PC-9 (cell line): Measurements from ENCODE around the gene SRPK2. TPM values are rescaled to one million over a fixed set of nuclear protein-coding genes. Genes with fewer than 3 reads are reported as not detected.

Experiments used
- BruUV-seq: library from RNA; stranded (reverse); fragments of 400-500 nt; replicated peaks from 2 replicates; lab custom pipeline; 2021; lab: Mats Ljungman, UMichigan
- CTCF ChIA-PET: fragments of 300-600 bp; sonication (Branson Sonifier 250); formaldehyde crosslinking; loops from one replicate; lab custom pipeline; 2022; ENCODE audit warnings: antibody characterized with exemption; lab: Charles Lee
- POLR2A ChIA-PET: fragments of 300-600 bp; sonication (Branson Sonifier 250); formaldehyde crosslinking; loops from one replicate; lab custom pipeline; 2022; ENCODE audit warnings: antibody characterized with exemption; ENCODE audit not compliant: unreplicated experiment; lab: Charles Lee
- DNase-seq, 2 experiments: peaks; one replicate each; pipeline versions ENCODE4 v3.0.0 to v3.0.0-alpha.2; 2015 to 2022; ENCODE audit warnings: mixed read lengths in 1 of 2
- H2AFZ ChIP-seq: fragments of 200-600 bp; sonication (generic); 2 replicates; pipeline ENCODE4 v1.8.1; 2017; ENCODE audit warnings: antibody characterized with exemption
- H3F3A ChIP-seq: fragments of 200-600 bp; sonication (generic); 2 replicates; pipeline ENCODE4 v1.8.1; 2017; ENCODE audit warnings: antibody characterized with exemption, mild to moderate bottlenecking, low read depth; ENCODE audit not compliant: insufficient read depth
- H3K27ac ChIP-seq: fragments of 200-600 bp; sonication (generic); 2 replicates; pipeline ENCODE4 v1.6.1; 2016; ENCODE audit warnings: mixed run types
- H3K27me3 ChIP-seq: fragments of 200-600 bp; sonication (generic); 2 replicates; pipeline ENCODE4 v1.6.1; 2016; ENCODE audit warnings: low read depth, mixed run types; ENCODE audit not compliant: insufficient read depth
- H3K36me3 ChIP-seq: fragments of 200-600 bp; sonication (generic); 2 replicates; pipeline ENCODE4 v1.6.1; 2016; ENCODE audit warnings: low read depth, mixed run types
- H3K4me1 ChIP-seq: fragments of 200-600 bp; sonication (generic); replicated peaks from 2 replicates; pipeline ENCODE4 v1.6.1; 2016; ENCODE audit warnings: mixed run types; ENCODE audit not compliant: insufficient read depth
- H3K4me2 ChIP-seq: fragments of 200-600 bp; sonication (generic); 2 replicates; pipeline ENCODE4 v1.6.1; 2017; ENCODE audit warnings: mixed run types
- H3K4me3 ChIP-seq: fragments of 200-600 bp; sonication (generic); 2 replicates; pipeline ENCODE4 v1.6.1; 2016; ENCODE audit warnings: mixed run types
- H3K79me2 ChIP-seq: fragments of 200-600 bp; sonication (generic); 2 replicates; pipeline ENCODE4 v1.6.1; 2017; ENCODE audit warnings: low read depth, mixed run types
- H3K9me2 ChIP-seq: fragments of 200-600 bp; sonication (generic); 2 replicates; pipeline ENCODE4 v1.8.1; 2017; ENCODE audit warnings: mild to moderate bottlenecking; ENCODE audit not compliant: insufficient read depth
- H3K9me3 ChIP-seq: fragments of 200-600 bp; sonication (generic); 2 replicates; pipeline ENCODE4 v1.8.1; 2016; ENCODE audit warnings: low read depth; ENCODE audit not compliant: insufficient read depth
- H4K20me1 ChIP-seq: fragments of 200-600 bp; sonication (generic); 2 replicates; pipeline ENCODE4 v1.8.1; 2017; ENCODE audit not compliant: insufficient read depth
- EZH2 ChIP-seq: fragments of 200-600 bp; sonication (generic); IDR thresholded peaks from 2 replicates; pipeline ENCODE4 v1.8.0; 2017; ENCODE audit warnings: antibody characterized with exemption, low read depth
- intact Hi-C: fragments of 100-400 bp; cut with micrococcal nuclease; formaldehyde crosslinking; loops from one replicate; pipeline ENCODE4 v1.10.0; 2022; ENCODE audit not compliant: unreplicated experiment
- total RNA-seq: library from RNA; stranded (reverse); gene quantifications from 2 replicates; pipeline ENCODE4 v1.2.3, GENCODE V29; 2021
- TF ChIP-seq, protein P1 (sequence below): fragments of 200-600 bp; sonication (generic); conservative IDR thresholded peaks from 2 replicates; pipeline ENCODE4 v1.6.1; 2017; ENCODE audit warnings: mixed run types, antibody characterized with exemption, mild to moderate bottlenecking, moderate library complexity

SRPK2 gene
- total RNA-seq, 1 experiment from 2014 or later = 60.6 TPM

GRCh38 chr7:105298439-105298894 is 90.3 kb downstream of the SRPK2 start:
- Histone ChIP-seq H3F3A (0 out of 2 replicates have a peak, but pooled peaks cover 8% of the 10 kb centered on the region), H3K9me3 (no peaks in the 10 kb centered on the region), H3K27me3 (no peaks in the 10 kb centered on the region), H3K4me1 (no peaks in the 10 kb centered on the region), H3K36me3 (no peaks in the 10 kb centered on the region), H3K27ac (no peak overlapping the region), H3K9me2 (no peaks in the 10 kb centered on the region), H2AFZ (no peak overlapping the region), H4K20me1 (peaks cover 4% of the 10 kb centered on the region; the same call in 1 of the 2 replicates), H3K4me2 (no peak overlapping the region), H3K79me2 (0 out of 2 replicates have a peak, but pooled peaks cover 6% of the 10 kb centered on the region), H3K4me3 (no peak overlapping the region)
- BruUV-seq = no TSS peak
- CTCF ChIA-PET = no interaction called here
- no peak for TF ChIP-seq EZH2
- TF ChIP-seq, protein P1, sequence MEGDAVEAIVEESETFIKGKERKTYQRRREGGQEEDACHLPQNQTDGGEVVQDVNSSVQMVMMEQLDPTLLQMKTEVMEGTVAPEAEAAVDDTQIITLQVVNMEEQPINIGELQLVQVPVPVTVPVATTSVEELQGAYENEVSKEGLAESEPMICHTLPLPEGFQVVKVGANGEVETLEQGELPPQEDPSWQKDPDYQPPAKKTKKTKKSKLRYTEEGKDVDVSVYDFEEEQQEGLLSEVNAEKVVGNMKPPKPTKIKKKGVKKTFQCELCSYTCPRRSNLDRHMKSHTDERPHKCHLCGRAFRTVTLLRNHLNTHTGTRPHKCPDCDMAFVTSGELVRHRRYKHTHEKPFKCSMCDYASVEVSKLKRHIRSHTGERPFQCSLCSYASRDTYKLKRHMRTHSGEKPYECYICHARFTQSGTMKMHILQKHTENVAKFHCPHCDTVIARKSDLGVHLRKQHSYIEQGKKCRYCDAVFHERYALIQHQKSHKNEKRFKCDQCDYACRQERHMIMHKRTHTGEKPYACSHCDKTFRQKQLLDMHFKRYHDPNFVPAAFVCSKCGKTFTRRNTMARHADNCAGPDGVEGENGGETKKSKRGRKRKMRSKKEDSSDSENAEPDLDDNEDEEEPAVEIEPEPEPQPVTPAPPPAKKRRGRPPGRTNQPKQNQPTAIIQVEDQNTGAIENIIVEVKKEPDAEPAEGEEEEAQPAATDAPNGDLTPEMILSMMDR = no peak
- no peak for DNase-seq
- POLR2A ChIA-PET = no interaction called here
- intact Hi-C loops = no loop called here

- Histone ChIP-seq H3F3A (0 out of 2 replicates have a peak, but pooled peaks cover 8% of the 10 kb centered on the region), H3K4me2 (no peak overlapping the region), H3K4me1 (no peaks in the 10 kb centered on the region), H3K4me3 (no peak overlapping the region), H4K20me1 (peaks cover 4% of the 10 kb centered on the region; the same call in 1 of the 2 replicates), H3K36me3 (no peaks in the 10 kb centered on the region), H3K27ac (no peak overlapping the region), H3K27me3 (no peaks in the 10 kb centered on the region), H3K79me2 (0 out of 2 replicates have a peak, but pooled peaks cover 6% of the 10 kb centered on the region), H3K9me3 (no peaks in the 10 kb centered on the region), H2AFZ (no peak overlapping the region), H3K9me2 (no peaks in the 10 kb centered on the region)
- no TSS peak for BruUV-seq
- POLR2A ChIA-PET = no interaction called here
- CTCF ChIA-PET = interaction anchor here (0.5 kb wide), 1 partner anchor 141 kb away, joined by 6 read pairs; no protein-coding TSS in a partner anchor
- TF ChIP-seq, protein P1 = no peak
- no peak for TF ChIP-seq EZH2
- intact Hi-C loops = no loop called here
- no peak for DNase-seq
Observed at GRCh38 chr7:105297985-105298384, 90.7 kb downstream of the SRPK2 start.

- no peak overlapping the region for H3K4me3 ChIP-seq
- H3F3A ChIP-seq = 0 out of 2 replicates have a peak, but pooled peaks cover 8% of the 10 kb centered on the region
- H3K27me3 ChIP-seq = no peaks in the 10 kb centered on the region
- peaks cover 4% of the 10 kb centered on the region; the same call in 1 of the 2 replicates for H4K20me1 ChIP-seq
- H3K27ac ChIP-seq = no peak overlapping the region
- DNase-seq = no peak
- no peaks in the 10 kb centered on the region for H3K9me2 ChIP-seq
- TF ChIP-seq EZH2 = no peak
- TF ChIP-seq, protein P1 = no peak
- H3K36me3 ChIP-seq = no peaks in the 10 kb centered on the region
- no peak overlapping the region for H3K4me2 ChIP-seq
- H2AFZ ChIP-seq = no peak overlapping the region
- intact Hi-C loops = no loop called here
- no peaks in the 10 kb centered on the region for H3K4me1 ChIP-seq
- BruUV-seq = no TSS peak
- H3K79me2 ChIP-seq = peaks cover 6% of the 10 kb centered on the region; the same call in 1 of the 2 replicates
- H3K9me3 ChIP-seq = no peaks in the 10 kb centered on the region
- CTCF ChIA-PET = no interaction called here
- POLR2A ChIA-PET = no interaction called here
Observed at GRCh38 chr7:105297309-105297708, 91.4 kb downstream of the SRPK2 start.
